Right cardiac atrium (tissue), 5 donors: Measurements from ENCODE around the gene ZNF213. TPM values are rescaled to one million over a fixed set of nuclear protein-coding genes. Genes with fewer than 3 reads are reported as not detected.
"Not testable (repeated sequence)": the region's sequence is repeated elsewhere in the genome, so short reads cannot be mapped to it uniquely, and the experiment has no call there.

Experiments used
- ATAC-seq, 2 donors: fragments of 200-7000 bp; cut with Tn5 transposase; one replicate each; pipeline versions ENCODE4 v1.8.0 to v1.9.1; 2020; ENCODE audit warnings: moderate library complexity in 2 of 2, mild to moderate bottlenecking in 1 of 2
- DNase-seq, 3 donors: peaks; one replicate each; pipeline ENCODE4 v3.0.0-alpha.2; 2020
- H3K27ac ChIP-seq: one replicate; pipeline ENCODE4 v1.5.1; 2013; ENCODE audit warnings: mild to moderate bottlenecking, low read length, control low read depth, moderate library complexity
- H3K27me3 ChIP-seq: one replicate; pipeline ENCODE4 v1.6.1; 2013; ENCODE audit not compliant: control insufficient read depth, insufficient read depth
- H3K4me1 ChIP-seq: one replicate; pipeline ENCODE4 v1.6.1; 2013; ENCODE audit warnings: low read length; ENCODE audit not compliant: control insufficient read depth, insufficient read depth
- H3K4me3 ChIP-seq: one replicate; pipeline ENCODE4 v1.5.1; 2013; ENCODE audit warnings: low read length, control low read depth
- H3K9me3 ChIP-seq: one replicate; pipeline ENCODE4 v1.6.1; 2013; ENCODE audit warnings: low read length; ENCODE audit not compliant: control insufficient read depth
- WGBS: extraction: QIAGEN DNeasy Blood & Tissue Kit; methylation state at CpG from one replicate; pipeline ENCODE4 v1.1.7; 2013; 5-methylcytosine and 5-hydroxymethylcytosine counted together
- intact Hi-C, 4 donors: fragments of 100-400 bp; cut with DNase I; formaldehyde crosslinking; loops; one replicate each; pipeline versions ENCODE4 v1.11.0 to v1.14.0; 2022 to 2023
- polyA plus RNA-seq: library from polyadenylated mRNA; stranded (reverse); fragments of 200-250 nt; gene quantifications from one replicate; pipeline ENCODE4 v1.2.3, GENCODE V29; 2013
- total RNA-seq, 4 donors: library from RNA; stranded (reverse); fragmentation: NEBNext Ultra II Directional; extraction: Animal tissue kit (Norgen Biotek cat#: 25700); gene quantifications; one replicate each; pipeline ENCODE4 v1.2.1, GENCODE V29; 2021
- donor health status: healthy with polysubstance abuse.
- donor health status: DM: no; HTN: yes; CAD: no.
- donor health status: DM: no; HTN: no; CAD: no.
- donor health status: DM: no; HTN: yes; CAD: no; lungs with severe emphysema.
- donor health status: DM: yes; HTN: yes; CAD: no.

The ZNF213 gene
- total and polyA plus RNA-seq, 5 donors: 6.2 to 8.7 (median 7.2) TPM

GRCh38 chr16:3161235-3162018, 26.6 kb downstream of the ZNF213 start:
- DNase-seq (peak in 1 of 3 donors; percentile 57), ATAC-seq (no peak)
- Histone ChIP-seq H3K27me3 (no peaks in the 10 kb centered on the region), H3K4me3 (no peak overlapping the region), H3K27ac (no peak overlapping the region), H3K9me3 (no peaks in the 10 kb centered on the region), H3K4me1 (no peaks in the 10 kb centered on the region)
- 90% methylated on average over 36 of the region's 36 CpGs for WGBS
- intact Hi-C loops: loop anchor here in 1 of 4 donors (10.0 kb wide), 1 partner anchor 97 kb away; the partner anchor contains the start of gene IL32

DNA sequence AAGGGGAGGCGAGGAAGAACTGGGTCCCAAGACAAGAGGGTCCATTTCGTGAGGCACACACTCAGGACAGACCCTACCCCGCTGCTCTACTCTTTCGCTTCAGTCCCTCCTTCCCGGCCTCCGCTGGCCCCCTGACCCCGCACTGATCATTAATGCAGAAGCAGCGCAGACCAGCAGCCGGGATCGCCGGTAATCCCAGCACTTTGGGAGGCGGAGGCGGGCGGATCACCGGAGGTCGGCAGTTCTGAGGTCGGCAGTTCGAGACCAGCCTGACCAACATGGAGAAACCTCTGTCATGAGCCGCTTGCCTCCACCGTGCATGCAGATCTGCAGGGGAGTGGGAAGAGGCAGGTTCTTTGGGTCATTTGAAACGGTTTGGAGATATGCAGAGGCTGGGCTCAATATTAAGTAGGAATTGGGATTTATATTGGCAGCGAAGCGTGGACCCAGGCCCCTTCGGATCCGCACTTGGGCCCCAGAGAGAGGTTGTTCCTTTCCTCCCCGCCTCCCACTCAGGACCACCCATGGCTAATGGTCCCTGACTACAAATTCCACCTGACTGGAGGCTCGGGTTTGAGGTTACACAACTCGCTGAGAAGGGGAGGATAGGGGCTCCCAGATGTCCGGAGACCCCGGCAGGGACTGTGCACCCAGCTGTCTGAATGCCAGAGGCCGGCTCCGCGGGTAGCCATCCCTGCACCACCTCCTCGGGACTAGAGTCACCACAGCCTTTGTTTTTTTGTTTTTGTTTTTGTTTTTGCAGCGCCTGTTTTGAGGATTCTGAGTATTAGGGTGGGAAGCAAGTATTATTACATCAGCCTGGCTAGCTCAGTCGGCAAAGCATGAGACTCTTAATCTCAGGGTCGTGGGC, 29.5 kb downstream of the ZNF213 start:
- ATAC-seq (no peak), DNase-seq (peak in 2 of 3 donors; percentile 50 to 52)
- intact Hi-C loops: loop anchor here in 1 of 4 donors (10.0 kb wide), 1 partner anchor 100 kb away; the partner anchor contains the start of gene IL32
- no peaks in the 10 kb centered on the region for H3K27me3 ChIP-seq
- 84% methylated on average over 37 of the region's 37 CpGs for WGBS
- H3K4me1 ChIP-seq: no peaks in the 10 kb centered on the region
- no peak overlapping the region for H3K4me3 ChIP-seq
- no peaks in the 10 kb centered on the region for H3K9me3 ChIP-seq
- no peak overlapping the region for H3K27ac ChIP-seq

DNA sequence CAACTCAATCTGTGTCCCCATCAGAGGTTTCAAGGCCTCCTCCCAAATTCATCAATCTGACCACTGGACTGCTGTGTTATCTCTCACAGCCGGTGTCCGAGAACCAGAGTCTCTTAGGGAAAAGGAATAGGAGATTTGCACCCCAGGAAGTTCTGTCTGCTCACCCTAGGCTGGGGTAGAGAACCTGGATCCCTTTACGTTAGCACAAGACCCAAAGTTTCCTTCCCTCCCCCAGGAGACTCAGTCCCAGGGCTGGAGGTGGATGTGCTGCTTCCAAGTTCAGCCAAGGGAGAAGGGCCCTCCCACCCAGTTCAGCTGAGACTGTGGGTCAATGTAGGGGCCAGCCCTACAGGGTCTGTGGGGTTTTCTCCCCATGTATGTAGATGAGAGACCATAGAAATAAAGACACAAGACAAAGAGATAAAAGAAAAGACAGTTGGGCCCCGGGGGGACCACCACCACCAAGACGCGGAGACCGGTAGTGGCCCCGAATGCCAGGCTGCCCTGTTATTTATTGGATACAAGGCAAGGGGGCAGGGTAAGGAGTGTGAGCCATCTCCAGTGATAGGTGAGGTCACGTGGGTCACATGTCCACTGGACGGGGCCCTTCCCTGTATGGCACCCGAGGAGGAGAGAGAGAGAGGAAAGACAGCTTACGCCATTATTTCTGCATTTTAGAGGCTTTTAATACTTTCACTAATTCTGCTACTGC, 30.4 kb downstream of the ZNF213 start:
- ATAC-seq: no peak
- WGBS: 83% methylated on average over 12 of the region's 12 CpGs

DNA sequence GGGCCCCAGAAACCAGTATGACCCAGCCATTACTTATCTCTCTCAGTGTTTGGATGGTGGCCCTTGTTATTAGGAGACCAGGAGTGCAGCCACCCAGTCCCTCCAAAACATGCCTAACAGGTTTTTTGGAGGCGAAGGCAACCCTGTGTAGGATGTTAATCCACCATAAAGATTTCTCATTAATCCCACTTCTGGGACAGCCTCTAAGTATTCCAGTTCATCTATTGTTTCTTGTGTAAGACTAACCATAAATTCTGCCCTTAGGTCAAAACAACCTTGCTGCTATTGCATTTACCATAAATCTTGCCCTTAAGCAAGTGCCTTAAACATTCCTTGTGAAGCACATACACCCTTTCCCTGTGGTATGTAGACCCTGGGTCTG, 31.7 kb downstream of the ZNF213 start:
- ATAC-seq (no peak), DNase-seq (no peak)
- Histone ChIP-seq H3K9me3 (no peaks in the 10 kb centered on the region), H3K27me3 (no peaks in the 10 kb centered on the region), H3K27ac (no peak overlapping the region), H3K4me1 (no peaks in the 10 kb centered on the region), H3K4me3 (no peak overlapping the region)
- intact Hi-C loops: loop anchor here in 1 of 4 donors (10.0 kb wide), 1 partner anchor 102 kb away; the partner anchor contains the start of gene IL32
- 29% methylated on average over 1 of the region's 1 CpG for WGBS

More for the DNA sequence above, 30.4 kb downstream of the ZNF213 start:
- no peak overlapping the region for H3K27ac ChIP-seq
- H3K4me3 ChIP-seq: no peak overlapping the region
- H3K27me3 ChIP-seq: no peaks in the 10 kb centered on the region
- H3K4me1 ChIP-seq: no peaks in the 10 kb centered on the region
- DNase-seq: peak in 1 of 3 donors; percentile 42
- no peaks in the 10 kb centered on the region for H3K9me3 ChIP-seq
- intact Hi-C loops: loop anchor here in 1 of 4 donors (10.0 kb wide), 1 partner anchor 100 kb away; the partner anchor contains the start of gene IL32

- not testable (repeated sequence) for H3K4me3 ChIP-seq, H3K27ac ChIP-seq, H3K27me3 ChIP-seq, ATAC-seq, H3K9me3 ChIP-seq, H3K4me1 ChIP-seq, DNase-seq
- intact Hi-C loops: loop anchor here in 1 of 4 donors (10.0 kb wide), 1 partner anchor 104 kb away; the partner anchor contains the start of gene IL32
- 84% methylated on average over 7 of the region's 7 CpGs for WGBS
Measured at GRCh38 chr16:3168729-3169128, 33.9 kb downstream of the ZNF213 start.

- DNase-seq (no peak), ATAC-seq (no peak)
- H3K27ac ChIP-seq: no peak overlapping the region
- H3K4me3 ChIP-seq: peak overlapping the region; percentile 6
- intact Hi-C loops: no loop called here
- no peaks in the 10 kb centered on the region for H3K9me3 ChIP-seq
- 3% methylated on average over 53 of the region's 53 CpGs for WGBS
- no peaks in the 10 kb centered on the region for H3K4me1 ChIP-seq
- no peaks in the 10 kb centered on the region for H3K27me3 ChIP-seq
Measured at GRCh38 chr16:3170440-3171180, 35.8 kb downstream of the ZNF213 start.

DNA sequence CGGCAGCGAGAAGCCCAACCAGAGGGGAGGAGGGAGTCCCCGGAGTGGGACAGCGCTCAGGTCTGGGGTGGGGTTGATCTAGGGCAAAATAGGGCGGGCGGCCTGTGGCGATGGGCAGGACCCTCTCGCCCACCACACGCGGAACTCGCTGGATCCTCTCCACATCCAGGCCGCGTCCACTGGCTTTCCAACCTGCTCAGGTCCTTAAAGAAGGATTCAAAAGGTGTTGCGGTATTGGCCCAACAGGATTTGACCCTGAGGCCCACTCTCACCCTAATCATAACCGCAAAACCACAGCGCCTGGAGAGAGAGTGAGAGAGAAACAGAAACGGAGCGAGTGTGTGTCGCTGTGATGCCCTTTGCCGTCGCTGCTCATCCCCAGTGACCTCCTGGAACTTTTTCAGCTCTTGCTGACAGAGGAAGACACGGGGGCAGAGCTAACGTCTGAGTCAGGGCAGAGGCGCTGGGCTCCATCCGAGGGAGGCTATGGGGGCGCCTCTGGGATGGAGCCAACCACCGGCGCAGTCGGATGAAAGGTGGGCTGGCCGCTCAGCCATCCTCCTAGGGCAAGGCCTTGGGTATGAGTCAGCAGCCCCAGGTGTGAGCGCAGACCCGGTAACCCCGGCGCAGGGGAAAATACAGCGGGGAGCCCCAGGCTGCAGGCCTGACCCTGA, 36.5 kb downstream of the ZNF213 start:
- 4% methylated on average over 35 of the region's 35 CpGs for WGBS
- Histone ChIP-seq H3K4me1 (no peaks in the 10 kb centered on the region), H3K27ac (no peak overlapping the region), H3K9me3 (no peaks in the 10 kb centered on the region), H3K4me3 (no peak overlapping the region), H3K27me3 (no peaks in the 10 kb centered on the region)
- intact Hi-C loops: no loop called here
- peak in 1 of 2 donors; percentile 32 for ATAC-seq
- DNase-seq: no peak

- no peak for ATAC-seq
- no peak overlapping the region for H3K27ac ChIP-seq
- H3K27me3 ChIP-seq: no peaks in the 10 kb centered on the region
- DNase-seq: no peak
- WGBS: 10% methylated on average over 41 of the region's 41 CpGs
- no peaks in the 10 kb centered on the region for H3K9me3 ChIP-seq
- intact Hi-C loops: no loop called here
- no peaks in the 10 kb centered on the region for H3K4me1 ChIP-seq
- H3K4me3 ChIP-seq: no peak overlapping the region
Measured at GRCh38 chr16:3171855-3172593, 37.2 kb downstream of the ZNF213 start.

DNA sequence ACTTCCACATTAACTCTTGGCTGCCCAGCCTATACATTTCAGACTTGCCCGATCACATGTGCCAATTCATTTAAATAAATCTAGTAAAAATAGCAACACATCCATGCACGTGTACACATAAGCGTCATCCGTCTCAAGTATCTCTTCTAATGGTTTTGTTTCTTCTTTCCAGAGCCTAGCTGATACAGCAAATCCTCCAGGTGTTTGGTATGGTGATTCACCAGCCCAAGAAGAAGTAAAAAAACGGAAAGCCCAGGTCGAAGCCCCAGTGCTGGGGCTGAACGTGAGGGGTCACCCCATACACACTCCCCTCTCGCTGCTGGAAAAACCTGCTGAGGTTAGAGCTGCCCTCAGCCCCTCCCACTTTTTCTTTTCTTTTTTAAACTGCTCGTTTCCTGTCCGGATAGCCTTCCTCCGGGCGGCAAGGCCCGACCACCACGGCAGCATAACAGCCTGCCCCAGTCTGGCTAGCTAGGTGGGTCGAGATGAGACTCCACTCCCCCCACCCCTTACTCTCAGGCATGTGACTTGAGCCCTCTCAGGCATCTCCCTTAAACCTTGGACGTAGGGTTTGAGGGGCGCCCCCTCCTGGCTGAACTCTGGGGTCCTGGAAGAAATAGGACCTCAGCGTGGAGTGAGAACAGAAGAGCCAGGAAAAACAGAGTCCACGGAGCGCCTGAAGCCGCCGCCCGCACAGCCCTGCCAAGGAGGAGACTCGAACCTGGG, 39.2 kb downstream of the ZNF213 start:
- 6% methylated on average over 24 of the region's 24 CpGs for WGBS
- DNase-seq: no peak
- Histone ChIP-seq H3K4me3 (no peak overlapping the region), H3K27me3 (no peaks in the 10 kb centered on the region), H3K4me1 (no peaks in the 10 kb centered on the region), H3K9me3 (no peaks in the 10 kb centered on the region), H3K27ac (no peak overlapping the region)
- intact Hi-C loops: no loop called here
- no peak for ATAC-seq
